ENCODE data around the gene POLQ. TPM values are rescaled to one million over a fixed set of nuclear protein-coding genes. Genes with fewer than 3 reads are reported as not detected.

POLQ gene
- total and polyA plus RNA-seq, 7 experiments from 2014 or later, result 0.04 to 26.6 (median 0.24) TPM

Other genes with a start within 250 kb of the POLQ start
- gene ARGFX, start 22.0 kb upstream of the POLQ start, total RNA-seq, result not detected
- not detected for gene ARGFX, start 22.0 kb upstream of the POLQ start, polyA plus RNA-seq
- gene FBXO40, start 47.4 kb upstream of the POLQ start, total RNA-seq, result not detected
- under 1 TPM; 0.12 to 0.17 TPM for gene FBXO40, start 47.4 kb upstream of the POLQ start, polyA plus RNA-seq
- gene HCLS1, start 114.9 kb upstream of the POLQ start, total RNA-seq, result 100 to 1,000 TPM; 275 to 357 (median 311) TPM
- 100 to 1,000 TPM; 340 to 452 TPM for gene HCLS1, start 114.9 kb upstream of the POLQ start, polyA plus RNA-seq
- gene GOLGB1, start 203.8 kb upstream of the POLQ start, total RNA-seq, result 10 to 100 TPM; 29.5 to 49.7 (median 44.5) TPM
- 10 to 100 TPM in 1 of 2 donors, 1 to 10 TPM in 1; 3.4 to 11.1 TPM for gene GOLGB1, start 203.8 kb upstream of the POLQ start, polyA plus RNA-seq

Measured in naive thymus-derived CD4-positive, alpha-beta T cell (primary cell).